Heart left ventricle (tissue), 13 donors: ENCODE data around the gene BCL7B.

Source experiments
- CTCF ChIP-seq, 12 donors: fragments of 200-600 bp; sonication (generic) in 4 of 12; IDR thresholded peaks; one replicate each; pipeline versions ENCODE4 v1.5.0 to v1.8.0; 2018 to 2022; ENCODE audit warnings: antibody characterized with exemption in 12 of 12, mild to moderate bottlenecking in 5 of 12
- POLR2A ChIP-seq, 2 donors: fragments of 450-650 bp; IDR thresholded peaks; one replicate each; pipeline ENCODE4 v1.6.1; 2017; ENCODE audit warnings: antibody characterized with exemption in 2 of 2, mild to moderate bottlenecking in 2 of 2, moderate library complexity in 2 of 2
- donor health status: ischemic (EF 13 %, LVEDD 7.1; RV severe dilation, severe dysfunction).
- donor health status: DM: no; HTN: yes; CAD: no.
- donor health status: DM: no; HTN: no; CAD: no.
- donor health status: ischemic (EF 25% LVEDD 6.9; RV normal size, moderate dysfunction).
- donor health status: ischemic (EF 25% LVEDD 5.7; RV mildly dilated, moderate dysfunction).
- donor health status: ischemic (EF 35%, LVEDD 5.7; RV mildly dilated, moderate dysfunction).
- donor health status: nonischemic (EF 11% LVEDD 7.7; RV severe dilation, severe dysfunction).
- donor health status: DM: yes; HTN: yes; CAD: no.
- donor health status: PGD.
- donor health status: ischemic (EF 29% LVEDD 5.4; RV normal size, mild dysfunction).
- donor health status: nonischemic (EF 23%, LVEDD 6.1; RV moderate dilation, normal function).

- TF ChIP-seq POLR2A (IDR thresholded peaks at IDR 0.05) (no peak), CTCF (IDR thresholded peaks at IDR 0.05) (no peak)
These were observed 11.6 kb upstream of the BCL7B start for GRCh38 chr7:73569042-73569608.
